Activated CD8-positive, alpha-beta memory T cell treated with anti-CD3 and anti-CD28 coated beads, Interleukin-2, amount 50 U/mL, for 1 hour (primary cell): ENCODE data around the gene ANO10.

ENCODE experiments used
- DNase-seq: peaks from one replicate; pipeline ENCODE4 v3.0.0-alpha.2; 2020; ENCODE audit errors: extremely low read depth

Gene ANO10

GRCh38 chr3:43417133-43417532 is 204.7 kb downstream of the ANO10 start:
- DNase-seq: no peak

GRCh38 chr3:43415088-43415487 is 206.7 kb downstream of the ANO10 start:
- no peak for DNase-seq

GRCh38 chr3:43413676-43414368 is 208.0 kb downstream of the ANO10 start:
- no peak for DNase-seq

GRCh38 chr3:43411429-43411828 is 210.4 kb downstream of the ANO10 start:
- no peak for DNase-seq

GRCh38 chr3:43410592-43410991 is 211.2 kb downstream of the ANO10 start:
- DNase-seq: no peak

GRCh38 chr3:43409506-43409905 is 212.3 kb downstream of the ANO10 start:
- DNase-seq: no peak

GRCh38 chr3:43406643-43407023 is 215.2 kb downstream of the ANO10 start:
- DNase-seq: no peak

GRCh38 chr3:43405888-43406642 is 215.7 kb downstream of the ANO10 start:
- no peak for DNase-seq

GRCh38 chr3:43400781-43401730 is 220.8 kb downstream of the ANO10 start:
- DNase-seq: no peak

- no peak for DNase-seq
Observed at GRCh38 chr3:43400167-43400566, 221.6 kb downstream of the ANO10 start.

- DNase-seq: no peak
Observed at GRCh38 chr3:43399034-43399433, 222.8 kb downstream of the ANO10 start.

- DNase-seq: no peak
Observed at GRCh38 chr3:43394041-43394554, 227.7 kb downstream of the ANO10 start.

- no peak for DNase-seq
Observed at GRCh38 chr3:43391621-43392020, 230.2 kb downstream of the ANO10 start.

- DNase-seq: no peak
Observed at GRCh38 chr3:43390255-43390588, 231.6 kb downstream of the ANO10 start.

- peak; percentile 68 for DNase-seq
Observed at GRCh38 chr3:43389388-43390254, 232.2 kb downstream of the ANO10 start.

- DNase-seq: no peak
Observed at GRCh38 chr3:43388915-43389314, 232.9 kb downstream of the ANO10 start.

- DNase-seq: no peak
Observed at GRCh38 chr3:43388175-43388574, 233.6 kb downstream of the ANO10 start.

- DNase-seq: no peak
Observed at GRCh38 chr3:43379343-43379742, 242.5 kb downstream of the ANO10 start.

GRCh38 chr3:43378066-43378935 is 243.5 kb downstream of the ANO10 start:
- DNase-seq: peak; percentile 49

GRCh38 chr3:43373560-43373928 is 248.3 kb downstream of the ANO10 start:
- DNase-seq: no peak
